HepG2 (cell line): ENCODE results near the gene HES2. TPM values are rescaled to one million over a fixed set of nuclear protein-coding genes. Genes with fewer than 3 reads are reported as not detected.

Experiments
- AKNA ChIP-seq: sonication (generic); formaldehyde crosslinking; IDR thresholded peaks from 2 replicates; pipeline ENCODE4 v1.4.0; 2020; ENCODE audit warnings: missing genetic modification reagents, borderline replicate concordance
- FOXA1 ChIP-seq, 2 experiments: fragments of 450-650 bp in 1 of 2; sonication (generic) in 1 of 2; formaldehyde crosslinking in 1 of 2; IDR thresholded peaks; 2 replicates each; pipeline versions ENCODE4 v1.4.0 to v1.6.1; 2016 to 2020; ENCODE audit warnings: missing genetic modification reagents in 1 of 2
- FOXA3 ChIP-seq: IDR thresholded peaks from 2 replicates; pipeline ENCODE4 v1.6.1; 2016; ENCODE audit warnings: missing genetic modification reagents, missing compliant biosample characterization
- GATAD1 ChIP-seq: IDR thresholded peaks from 2 replicates; pipeline ENCODE4 v1.6.1; 2016; ENCODE audit warnings: missing genetic modification reagents, missing compliant biosample characterization
- ZNF598 ChIP-seq: sonication (generic); formaldehyde crosslinking; IDR thresholded peaks from 2 replicates; pipeline ENCODE4 v1.5.1; 2020; ENCODE audit warnings: mild to moderate bottlenecking, missing genetic modification reagents, borderline replicate concordance
- ZNF773 ChIP-seq: sonication (generic); formaldehyde crosslinking; IDR thresholded peaks from 2 replicates; pipeline ENCODE4 v1.4.0; 2020; ENCODE audit warnings: missing genetic modification reagents, borderline replicate concordance
- polyA plus RNA-seq, 8 experiments: library from polyadenylated mRNA; depleted of rRNA in 3 of 8; stranded (reverse) in 7 of 8; unstranded in 1 of 8; fragments of >200 nt; fragmentation: Illumina TruSeq in 4 of 8; extraction: Trizol in 4 of 8; gene quantifications; 2 replicates each; pipeline versions ENCODE4 v1.2.1 to v1.2.3, GENCODE V29; 2011 to 2016; ENCODE audit warnings: low read depth in 4 of 8, missing spikeins in 1 of 8, mixed read lengths in 1 of 8; ENCODE audit not compliant: insufficient read depth in 1 of 8
- total RNA-seq, 5 experiments: library from RNA; depleted of rRNA; stranded (reverse); fragments of >200 nt; fragmentation: Illumina TruSeq; extraction: Trizol; gene quantifications; 2 replicates each; pipeline ENCODE4 v1.2.3, GENCODE V29; 2016; ENCODE audit warnings: low read depth in 1 of 5
- TF ChIP-seq, protein P1 (sequence below): sonication (generic); formaldehyde crosslinking; IDR thresholded peaks from 2 replicates; pipeline ENCODE4 v1.4.0; 2020; ENCODE audit warnings: mild to moderate bottlenecking, missing genetic modification reagents, borderline replicate concordance
- TF ChIP-seq, protein P2 (sequence below): sonication (generic); formaldehyde crosslinking; IDR thresholded peaks from 2 replicates; pipeline ENCODE4 v1.5.1; 2020; ENCODE audit warnings: missing genetic modification reagents, mild to moderate bottlenecking, borderline replicate concordance
- TF ChIP-seq, protein P3 (sequence below): sonication (generic); formaldehyde crosslinking; IDR thresholded peaks from 2 replicates; pipeline ENCODE4 v1.5.0; 2020; ENCODE audit warnings: missing genetic modification reagents, mild to moderate bottlenecking, borderline replicate concordance

The HES2 gene
- total and polyA plus RNA-seq, 2 of the 13 experiments (the other 11 are each of a cell fraction or from before 2014, with no cell fraction given), result 0.11 to 0.17 TPM

DNA sequence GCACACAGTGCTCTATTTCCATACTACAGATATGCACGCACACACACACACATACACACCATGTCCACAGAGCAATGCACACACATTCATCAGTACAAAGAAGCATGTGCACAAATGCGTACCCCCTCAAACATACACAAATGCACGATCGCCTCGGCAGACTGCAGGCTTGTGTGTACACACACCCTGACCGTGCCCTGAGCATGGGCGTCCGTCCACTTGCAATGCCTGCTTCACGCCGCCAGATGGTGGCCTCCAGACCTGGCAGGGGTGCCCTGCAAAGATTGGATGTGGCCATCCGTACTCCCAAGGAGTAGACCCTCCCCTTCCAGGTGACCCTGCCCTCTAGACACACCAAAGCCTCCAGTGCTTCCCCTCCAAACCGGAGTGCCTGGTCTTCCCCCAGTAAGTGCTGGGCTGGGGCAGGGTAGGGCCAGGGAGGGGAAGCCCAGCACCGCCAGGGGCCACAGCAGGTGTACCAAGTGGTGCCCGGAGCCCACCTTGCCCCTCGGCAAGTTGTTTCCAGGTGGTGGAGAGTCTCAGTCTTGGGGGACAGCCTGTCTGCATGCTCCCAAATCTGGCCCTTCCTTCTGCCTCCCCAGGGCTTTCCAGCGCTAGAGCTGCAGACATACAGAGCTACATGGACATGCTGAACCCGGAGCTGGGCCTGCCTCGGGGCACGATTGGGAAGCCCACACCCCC, 25.5 kb upstream of the HES2 start (continued):
- no peak for TF ChIP-seq AKNA
- TF ChIP-seq, protein P1, sequence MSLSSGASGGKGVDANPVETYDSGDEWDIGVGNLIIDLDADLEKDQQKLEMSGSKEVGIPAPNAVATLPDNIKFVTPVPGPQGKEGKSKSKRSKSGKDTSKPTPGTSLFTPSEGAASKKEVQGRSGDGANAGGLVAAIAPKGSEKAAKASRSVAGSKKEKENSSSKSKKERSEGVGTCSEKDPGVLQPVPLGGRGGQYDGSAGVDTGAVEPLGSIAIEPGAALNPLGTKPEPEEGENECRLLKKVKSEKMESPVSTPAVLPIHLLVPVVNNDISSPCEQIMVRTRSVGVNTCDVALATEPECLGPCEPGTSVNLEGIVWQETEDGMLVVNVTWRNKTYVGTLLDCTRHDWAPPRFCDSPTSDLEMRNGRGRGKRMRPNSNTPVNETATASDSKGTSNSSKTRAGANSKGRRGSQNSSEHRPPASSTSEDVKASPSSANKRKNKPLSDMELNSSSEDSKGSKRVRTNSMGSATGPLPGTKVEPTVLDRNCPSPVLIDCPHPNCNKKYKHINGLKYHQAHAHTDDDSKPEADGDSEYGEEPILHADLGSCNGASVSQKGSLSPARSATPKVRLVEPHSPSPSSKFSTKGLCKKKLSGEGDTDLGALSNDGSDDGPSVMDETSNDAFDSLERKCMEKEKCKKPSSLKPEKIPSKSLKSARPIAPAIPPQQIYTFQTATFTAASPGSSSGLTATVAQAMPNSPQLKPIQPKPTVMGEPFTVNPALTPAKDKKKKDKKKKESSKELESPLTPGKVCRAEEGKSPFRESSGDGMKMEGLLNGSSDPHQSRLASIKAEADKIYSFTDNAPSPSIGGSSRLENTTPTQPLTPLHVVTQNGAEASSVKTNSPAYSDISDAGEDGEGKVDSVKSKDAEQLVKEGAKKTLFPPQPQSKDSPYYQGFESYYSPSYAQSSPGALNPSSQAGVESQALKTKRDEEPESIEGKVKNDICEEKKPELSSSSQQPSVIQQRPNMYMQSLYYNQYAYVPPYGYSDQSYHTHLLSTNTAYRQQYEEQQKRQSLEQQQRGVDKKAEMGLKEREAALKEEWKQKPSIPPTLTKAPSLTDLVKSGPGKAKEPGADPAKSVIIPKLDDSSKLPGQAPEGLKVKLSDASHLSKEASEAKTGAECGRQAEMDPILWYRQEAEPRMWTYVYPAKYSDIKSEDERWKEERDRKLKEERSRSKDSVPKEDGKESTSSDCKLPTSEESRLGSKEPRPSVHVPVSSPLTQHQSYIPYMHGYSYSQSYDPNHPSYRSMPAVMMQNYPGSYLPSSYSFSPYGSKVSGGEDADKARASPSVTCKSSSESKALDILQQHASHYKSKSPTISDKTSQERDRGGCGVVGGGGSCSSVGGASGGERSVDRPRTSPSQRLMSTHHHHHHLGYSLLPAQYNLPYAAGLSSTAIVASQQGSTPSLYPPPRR (CRISPR knock-in tag), result peak; percentile 43; the same call in 1 of the 2 replicates
- TF ChIP-seq, protein P2, sequence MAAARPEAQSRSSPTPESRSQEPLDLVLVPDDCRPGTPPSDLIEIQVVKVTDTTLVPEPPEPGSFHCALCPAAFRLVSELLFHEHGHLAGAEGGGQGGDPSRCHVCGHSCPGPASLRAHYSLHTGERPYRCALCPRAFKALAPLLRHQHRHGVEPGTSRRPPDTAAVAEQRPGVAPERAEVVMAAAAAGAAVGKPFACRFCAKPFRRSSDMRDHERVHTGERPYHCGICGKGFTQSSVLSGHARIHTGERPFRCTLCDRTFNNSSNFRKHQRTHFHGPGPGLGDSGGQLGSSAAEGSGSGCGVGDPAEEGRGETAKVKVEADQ (CRISPR knock-in tag), result peak; percentile 25; the same call in 1 of the 2 replicates
- peak; percentile 70 for TF ChIP-seq FOXA3
- peak; percentile 55; the same call in 1 of the 2 replicates for TF ChIP-seq GATAD1 (CRISPR knock-in tag)
- TF ChIP-seq ZNF773, result no peak
- peak; percentile 60; the same call in 1 of the 2 replicates for TF ChIP-seq ZNF598
- TF ChIP-seq, protein P3, sequence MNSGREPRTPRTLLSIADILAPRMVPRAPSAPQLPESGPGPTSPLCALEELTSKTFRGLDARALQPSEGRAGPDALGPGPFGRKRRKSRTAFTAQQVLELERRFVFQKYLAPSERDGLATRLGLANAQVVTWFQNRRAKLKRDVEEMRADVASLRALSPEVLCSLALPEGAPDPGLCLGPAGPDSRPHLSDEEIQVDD (CRISPR knock-in tag), result no peak
- TF ChIP-seq FOXA1 (IDR thresholded peaks at IDR 0.05), result 0 out of 2 replicates have a peak, but pooled peaks have one; percentile 5
- peak; percentile 85 for TF ChIP-seq FOXA1 (CRISPR knock-in tag; IDR thresholded peaks at IDR 0.05)
- TF ChIP-seq, all 625 proteins: peak for 103
